Testis (tissue), 2 donors: ENCODE data around the gene COQ6.

Experiments
- CTCF ChIP-seq, 3 experiments: fragments of 450-650 bp in 2 of 3; fragments of 200-600 bp in 1 of 3; sonication (generic) in 1 of 3; IDR thresholded peaks; one replicate each; pipeline ENCODE4 v1.5.1; 2016 to 2019; ENCODE audit warnings: antibody characterized with exemption in 3 of 3, mild to moderate bottlenecking in 2 of 3, moderate library complexity in 1 of 3
- POLR2A ChIP-seq: fragments of 450-650 bp; IDR thresholded peaks from one replicate; pipeline ENCODE4 v1.6.1; 2017; ENCODE audit warnings: antibody characterized with exemption, mild to moderate bottlenecking, moderate library complexity

- TF ChIP-seq CTCF (IDR thresholded peaks at IDR 0.05) (no peak), POLR2A (no peak)
Measured at GRCh38 chr14:74008843-74009499, 58.9 kb downstream of the COQ6 start.
